Sigmoid colon (tissue), 7 donors: ENCODE measurements around the gene UBASH3B. TPM values are rescaled to one million over a fixed set of nuclear protein-coding genes. Genes with fewer than 3 reads are reported as not detected.

Experiments
- DNase-seq: peaks from one replicate; pipeline ENCODE4 v3.0.0-alpha.2; 2019
- H3K27ac ChIP-seq, 4 donors: fragments of 200-600 bp; sonication (generic); one replicate each; pipeline ENCODE4 v1.5.1; 2016 to 2019; ENCODE audit warnings: mild to moderate bottlenecking in 1 of 4
- H3K27me3 ChIP-seq, 3 donors: fragments of 200-600 bp; sonication (generic); one replicate each; pipeline ENCODE4 v1.5.1; 2019; ENCODE audit warnings: mild to moderate bottlenecking in 1 of 3
- H3K36me3 ChIP-seq, 4 donors: fragments of 200-600 bp; sonication (generic); one replicate each; pipeline ENCODE4 v1.5.1; 2016 to 2019
- H3K4me1 ChIP-seq, 4 donors: fragments of 200-600 bp; sonication (generic); one replicate each; pipeline ENCODE4 v1.5.1; 2017 to 2019
- H3K4me3 ChIP-seq, 4 donors: fragments of 200-600 bp; sonication (generic); one replicate each; pipeline ENCODE4 v1.5.1; 2017 to 2019; ENCODE audit warnings: mild to moderate bottlenecking in 2 of 4, moderate library complexity in 1 of 4
- H3K9me3 ChIP-seq, 4 donors: fragments of 200-600 bp in 3 of 4; sonication (generic) in 3 of 4; one replicate each; pipeline versions ENCODE4 v1.5.1 to v1.6.1; 2013 to 2019
- EP300 ChIP-seq, 4 donors: sonication (generic); formaldehyde crosslinking; IDR thresholded peaks; one replicate each; pipeline ENCODE4 v1.6.1; 2017; ENCODE audit warnings: antibody characterized with exemption in 4 of 4
- POLR2A ChIP-seq, 2 donors: fragments of 450-650 bp; IDR thresholded peaks; one replicate each; pipeline ENCODE4 v1.6.1; 2016; ENCODE audit warnings: antibody characterized with exemption in 2 of 2, mild to moderate bottlenecking in 2 of 2, moderate library complexity in 2 of 2
- POLR2AphosphoS5 ChIP-seq, 4 donors: sonication (generic); formaldehyde crosslinking; IDR thresholded peaks; one replicate each; pipeline ENCODE4 v1.6.1; 2017; ENCODE audit warnings: antibody characterized with exemption in 4 of 4
- WGBS, 2 donors: extraction: QIAGEN DNeasy Blood & Tissue Kit; methylation state at CpG; one replicate each; pipeline ENCODE4 v1.1.7; 2013; 5-methylcytosine and 5-hydroxymethylcytosine counted together
- intact Hi-C: fragments of 100-400 bp; cut with DNase I; formaldehyde crosslinking; loops from one replicate; pipeline ENCODE4 v1.15.1; 2023
- polyA plus RNA-seq, 3 donors: library from polyadenylated mRNA; stranded (reverse); fragments of 200-250 nt; gene quantifications; one replicate each; pipeline ENCODE4 v1.2.3, GENCODE V29; 2013
- total RNA-seq, 4 donors: library from RNA; depleted of rRNA; stranded (reverse); fragments of >200 nt; gene quantifications; one replicate each; pipeline ENCODE4 v1.1.0, GENCODE V29; 2016
- TF ChIP-seq, protein P1 (sequence below), 4 experiments: fragments of 450-650 bp in 3 of 4; fragments of 200-600 bp in 1 of 4; IDR thresholded peaks; one replicate each; pipeline ENCODE4 v1.5.1; 2016 to 2019; ENCODE audit warnings: antibody characterized with exemption in 4 of 4, mild to moderate bottlenecking in 3 of 4, moderate library complexity in 2 of 4
- donor health status: healthy with polysubstance abuse.
- donor health status: Bipolar disorder and iron deficiency.
- donor health status: healthy.

UBASH3B gene
- total and polyA plus RNA-seq, 7 donors, result 1.4 to 12.9 (median 2.1) TPM

GRCh38 chr11:122652495-122652894 is 3.0 kb upstream of the UBASH3B start:
- WGBS, 2 donors, result 66 to 87% methylated on average over 2 of the region's 2 CpGs
- intact Hi-C loops, result loop anchor here (10.0 kb wide), 1 partner anchor 412 kb away; the partner anchor contains the start of gene HSPA8
- no peaks in the 10 kb centered on the region for H3K9me3 ChIP-seq
- no peak overlapping the region for H3K27ac ChIP-seq
- H3K36me3 ChIP-seq, result no peaks in the 10 kb centered on the region
- no peaks in the 10 kb centered on the region for H3K27me3 ChIP-seq
- H3K4me3 ChIP-seq, result no peak overlapping the region
- peaks cover 0 to 27% (median 15%) of the 10 kb centered on the region in 4 donors for H3K4me1 ChIP-seq
- DNase-seq, result no peak
- TF ChIP-seq, protein P1, sequence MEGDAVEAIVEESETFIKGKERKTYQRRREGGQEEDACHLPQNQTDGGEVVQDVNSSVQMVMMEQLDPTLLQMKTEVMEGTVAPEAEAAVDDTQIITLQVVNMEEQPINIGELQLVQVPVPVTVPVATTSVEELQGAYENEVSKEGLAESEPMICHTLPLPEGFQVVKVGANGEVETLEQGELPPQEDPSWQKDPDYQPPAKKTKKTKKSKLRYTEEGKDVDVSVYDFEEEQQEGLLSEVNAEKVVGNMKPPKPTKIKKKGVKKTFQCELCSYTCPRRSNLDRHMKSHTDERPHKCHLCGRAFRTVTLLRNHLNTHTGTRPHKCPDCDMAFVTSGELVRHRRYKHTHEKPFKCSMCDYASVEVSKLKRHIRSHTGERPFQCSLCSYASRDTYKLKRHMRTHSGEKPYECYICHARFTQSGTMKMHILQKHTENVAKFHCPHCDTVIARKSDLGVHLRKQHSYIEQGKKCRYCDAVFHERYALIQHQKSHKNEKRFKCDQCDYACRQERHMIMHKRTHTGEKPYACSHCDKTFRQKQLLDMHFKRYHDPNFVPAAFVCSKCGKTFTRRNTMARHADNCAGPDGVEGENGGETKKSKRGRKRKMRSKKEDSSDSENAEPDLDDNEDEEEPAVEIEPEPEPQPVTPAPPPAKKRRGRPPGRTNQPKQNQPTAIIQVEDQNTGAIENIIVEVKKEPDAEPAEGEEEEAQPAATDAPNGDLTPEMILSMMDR (IDR thresholded peaks at IDR 0.05), result no peak
- TF ChIP-seq POLR2AphosphoS5 (IDR thresholded peaks at IDR 0.05), result no peak
- no peak for TF ChIP-seq EP300 (IDR thresholded peaks at IDR 0.05)
- TF ChIP-seq POLR2A (IDR thresholded peaks at IDR 0.05), result no peak

DNA sequence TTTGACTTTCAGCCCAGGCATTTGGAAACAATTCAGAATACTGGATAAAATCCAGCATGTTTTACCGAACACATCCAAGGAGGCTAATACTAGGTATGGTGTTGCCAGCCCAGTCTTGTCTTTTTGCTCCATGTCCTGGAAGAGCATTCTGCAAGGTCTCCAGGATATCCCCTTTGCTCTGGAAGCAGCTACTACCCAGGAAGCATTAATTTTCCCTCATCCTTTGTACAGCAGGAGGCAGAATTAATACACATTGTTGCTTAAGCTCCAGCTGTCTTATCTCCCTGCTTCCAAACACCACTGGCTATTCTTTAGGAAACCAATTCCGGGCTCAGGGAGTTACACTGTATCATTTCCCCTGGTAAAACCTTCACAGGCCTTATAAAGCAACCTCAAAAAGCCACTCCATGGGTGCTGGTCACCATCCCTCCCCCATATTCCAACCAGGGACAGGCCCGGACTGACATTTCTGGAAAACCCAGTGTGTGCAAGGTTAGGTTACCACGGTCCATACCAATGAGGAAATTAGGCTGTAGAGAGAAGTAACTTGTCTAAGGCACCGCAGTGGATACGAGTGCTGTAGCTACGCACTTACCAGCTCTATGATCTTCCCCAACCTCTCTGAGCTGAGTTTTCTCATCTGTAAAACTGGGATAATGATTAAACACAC is 1.5 kb upstream of the UBASH3B start:
- H3K9me3 ChIP-seq, result no peaks in the 10 kb centered on the region
- H3K4me3 ChIP-seq, result no peak overlapping the region
- DNase-seq, result no peak
- 56 to 77% methylated on average over 7 of the region's 7 CpGs for WGBS, 2 donors
- TF ChIP-seq, protein P1 (IDR thresholded peaks at IDR 0.05), result no peak
- TF ChIP-seq POLR2AphosphoS5 (IDR thresholded peaks at IDR 0.05) (no peak), EP300 (IDR thresholded peaks at IDR 0.05) (no peak), POLR2A (IDR thresholded peaks at IDR 0.05) (no peak)
- intact Hi-C loops, result loop anchor here (10.0 kb wide), 1 partner anchor 411 kb away; the partner anchor contains the start of gene HSPA8
- H3K36me3 ChIP-seq, result no peaks in the 10 kb centered on the region
- no peaks in the 10 kb centered on the region for H3K27me3 ChIP-seq
- H3K27ac ChIP-seq, result no peak overlapping the region
- peaks cover 0 to 30% (median 15%) of the 10 kb centered on the region in 4 donors for H3K4me1 ChIP-seq

- DNase-seq, result peak; percentile 76
- 1% methylated on average over 66 of the region's 66 CpGs for WGBS, 2 donors
- H3K36me3 ChIP-seq, result no peaks in the 10 kb centered on the region
- peaks cover 0 to 30% (median 15%) of the 10 kb centered on the region in 4 donors for H3K4me1 ChIP-seq
- H3K27ac ChIP-seq, result peak overlapping the region; percentile 82 to 97 (median 92)
- H3K9me3 ChIP-seq, result no peaks in the 10 kb centered on the region
- no peaks in the 10 kb centered on the region for H3K27me3 ChIP-seq
- TF ChIP-seq, protein P1 (IDR thresholded peaks at IDR 0.05), result no peak
- TF ChIP-seq EP300 (IDR thresholded peaks at IDR 0.05), result no peak
- peak overlapping the region; percentile 54 to 89 (median 80) for H3K4me3 ChIP-seq
- intact Hi-C loops, result loop anchor here (2.0 to 10.0 kb wide), 3 partner anchors 71 to 409 kb away; partner anchors contain the start of gene HSPA8
Measured at GRCh38 chr11:122656073-122656630, 630 bp downstream of the UBASH3B start.

GRCh38 chr11:122656631-122657101 is 1.1 kb downstream of the UBASH3B start:
- intact Hi-C loops, result loop anchor here (2.0 to 10.0 kb wide), 3 partner anchors 71 to 408 kb away; partner anchors contain the start of gene HSPA8
- TF ChIP-seq, protein P1 (IDR thresholded peaks at IDR 0.05), result no peak
- TF ChIP-seq POLR2AphosphoS5 (IDR thresholded peaks at IDR 0.05) (no peak), EP300 (IDR thresholded peaks at IDR 0.05) (no peak), POLR2A (IDR thresholded peaks at IDR 0.05) (no peak)
- 1 to 2% methylated on average over 25 of the region's 25 CpGs for WGBS, 2 donors
- Histone ChIP-seq H3K4me3 (peak overlapping the region; percentile 54 to 89 (median 80)), H3K27me3 (no peaks in the 10 kb centered on the region), H3K36me3 (no peaks in the 10 kb centered on the region), H3K4me1 (peaks cover 0 to 30% (median 15%) of the 10 kb centered on the region in 4 donors), H3K27ac (peak overlapping the region; percentile 82 to 97 (median 92)), H3K9me3 (no peaks in the 10 kb centered on the region)
- peak; percentile 75 for DNase-seq
